ENCODE results near the gene FADS3. TPM values are rescaled to one million over a fixed set of nuclear protein-coding genes. Genes with fewer than 3 reads are reported as not detected.

FADS3 gene
- total and polyA plus RNA-seq, 2 donors (not counting 3 experiments of a cell fraction or from before 2014, with no cell fraction given) = 216 to 346 TPM

GRCh38 chr11:61869429-61869707, 22.0 kb downstream of the FADS3 start:
- no peaks in the 10 kb centered on the region for H3K79me2 ChIP-seq (ENCODE audit: control insufficient read depth, insufficient read depth, low read length)
- no peak overlapping the region for H3K9ac ChIP-seq (replicated peaks; ENCODE audit: extremely low read depth, insufficient read depth, low read length)
- ChIA-PET CTCF (interaction anchor here (4.0 to 6.6 kb wide), 5 partner anchors 30 to 239 kb away, joined by 59 to 127 read pairs (median 100); no protein-coding TSS in a partner anchor), POLR2A (interaction anchor here (0.6 kb wide), 1 partner anchor 35 kb away, joined by 5 read pairs; no protein-coding TSS in a partner anchor)
- no TSS peak for BruUV-seq (replicated peaks)
- no peaks in the 10 kb centered on the region for H3K27me3 ChIP-seq (ENCODE audit: control insufficient read depth in 2 of 2, insufficient read depth in 2 of 2, low read length in 2 of 2)
- H3K9me1 ChIP-seq (replicated peaks; ENCODE audit: control insufficient read depth, extremely low read depth, insufficient read depth, low read length) = no peaks in the 10 kb centered on the region
- H3K27ac ChIP-seq (ENCODE audit: insufficient read depth, low read depth, low read length) = no peak overlapping the region
- intact Hi-C loops (cut with micrococcal nuclease) = no loop called here
- H3K36me3 ChIP-seq (ENCODE audit: control insufficient read depth in 2 of 2, extremely low read depth in 1 of 2, insufficient read depth in 2 of 2, low read length in 2 of 2) = peaks cover 5% of the 10 kb centered on the region in 2 experiments
- DNase-seq (ENCODE audit: low read depth, low spot score) (no peak), FAIRE-seq (no peak)
- dilution Hi-C loops (cut with MboI; ENCODE audit: extremely low pct_ligation_motif_present, low sequenced_read_pairs) = no loop called here
- H3K9me3 ChIP-seq (replicated peaks; ENCODE audit: control insufficient read depth, insufficient read depth, low read length) = no peaks in the 10 kb centered on the region
- H4K20me1 ChIP-seq (replicated peaks; ENCODE audit: control insufficient read depth, extremely low read depth, insufficient read depth, low read length) = no peaks in the 10 kb centered on the region
- H3K4me3 ChIP-seq (replicated peaks in 1 of 3; ENCODE audit: insufficient read depth in 1 of 3, low read depth in 1 of 3, low read length in 3 of 3) = no peak overlapping the region
- H3K4me2 ChIP-seq (ENCODE audit: insufficient read depth, low read length) = no peak overlapping the region
- peaks cover 5% of the 10 kb centered on the region for H3K4me1 ChIP-seq (ENCODE audit: control insufficient read depth, extremely low read depth, insufficient read depth, low read length)
- no peak overlapping the region for H2AFZ ChIP-seq (ENCODE audit: low read depth, low read length)
- no peak for TF ChIP-seq EZH2 (IDR thresholded peaks at IDR 0.05; ENCODE audit: borderline replicate concordance, low read depth, low read length, severe bottlenecking)
- TF ChIP-seq JUN (IDR thresholded peaks at IDR 0.05; ENCODE audit: borderline replicate concordance, insufficient read depth, insufficient read length, low read depth) = no peak
- TF ChIP-seq, protein P1, sequence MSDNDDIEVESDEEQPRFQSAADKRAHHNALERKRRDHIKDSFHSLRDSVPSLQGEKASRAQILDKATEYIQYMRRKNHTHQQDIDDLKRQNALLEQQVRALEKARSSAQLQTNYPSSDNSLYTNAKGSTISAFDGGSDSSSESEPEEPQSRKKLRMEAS (IDR thresholded peaks at IDR 0.05; ENCODE audit: insufficient read depth, insufficient read length) = no peak
- TF ChIP-seq POLR2AphosphoS5 (IDR thresholded peaks at IDR 0.05; ENCODE audit: insufficient read depth, low read depth, low read length) = no peak
- TF ChIP-seq POLR2A (IDR thresholded peaks at IDR 0.05; ENCODE audit: low read depth, low read length) = no peak
- TF ChIP-seq CTCF (IDR thresholded peaks at IDR 0.05; ENCODE audit: extremely low read depth in 1 of 2, insufficient read depth in 1 of 2, low read depth in 1 of 2, low read length in 2 of 2) = no peak
- no peak for TF ChIP-seq FOS (IDR thresholded peaks at IDR 0.05; ENCODE audit: borderline replicate concordance, insufficient read depth, low read length)
- TF ChIP-seq MYC (IDR thresholded peaks at IDR 0.05; ENCODE audit: low read depth, low read length) = no peak
- TF ChIP-seq GATA2 (IDR thresholded peaks at IDR 0.05; ENCODE audit: insufficient read depth, insufficient read length, low read depth, low read length) = no peak
